ENCODE data around the gene LRFN5.

DNA sequence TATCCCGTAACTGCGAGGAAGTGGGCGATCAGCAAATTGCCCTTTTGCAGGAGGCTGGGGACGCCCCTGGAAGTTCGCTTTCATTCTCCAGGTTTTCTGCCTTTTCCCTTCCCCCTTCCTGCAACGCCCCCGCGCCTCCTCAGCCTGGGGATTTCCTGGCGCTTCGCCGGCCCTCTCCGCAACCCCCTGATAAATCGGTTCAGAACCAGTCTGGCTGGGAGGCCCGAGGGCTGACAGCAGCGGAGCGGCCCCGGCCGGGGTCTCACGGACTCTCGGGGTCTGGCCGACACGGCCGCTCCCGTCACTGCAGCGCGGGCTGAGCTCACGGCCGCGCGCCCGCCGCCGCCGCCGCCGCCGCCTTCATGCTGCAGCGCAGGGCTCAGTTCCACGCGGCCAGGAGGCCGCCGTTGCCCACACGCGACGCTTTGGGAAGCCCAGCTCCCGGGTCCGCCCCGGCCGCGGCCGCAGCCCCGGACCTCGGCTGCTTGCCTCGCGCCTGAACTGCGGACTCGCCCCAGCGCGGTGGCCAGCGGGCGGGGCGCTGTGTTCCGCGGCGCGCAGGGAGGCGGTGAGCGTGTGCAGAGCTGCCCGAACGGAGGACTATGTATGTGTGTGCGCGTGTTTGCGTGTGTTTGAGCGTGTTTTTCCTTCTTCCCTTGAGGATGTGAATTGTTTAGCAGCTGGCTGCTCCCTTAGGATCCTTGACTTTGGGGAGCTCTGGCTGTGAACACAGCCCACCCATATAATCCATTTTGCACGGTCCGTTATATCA is at the start of gene LRFN5:
- TF ChIP-seq ETV6 (IDR thresholded peaks at IDR 0.05; ENCODE audit: borderline replicate concordance in 1 of 2, low read depth in 2 of 2, low read length in 1 of 2), result no peak
- no peak for TF ChIP-seq ETV6 (CRISPR knock-in tag; IDR thresholded peaks at IDR 0.05; ENCODE audit: borderline replicate concordance)
- TF ChIP-seq SREBF1 (IDR thresholded peaks at IDR 0.05; ENCODE audit: borderline replicate concordance, low read depth, low read length), result no peak
- TF ChIP-seq MYC (IDR thresholded peaks at IDR 0.05; ENCODE audit: low read depth, low read length), result no peak
- TF ChIP-seq MYC (CRISPR knock-in tag; IDR thresholded peaks at IDR 0.05; ENCODE audit: borderline replicate concordance, low read depth), result no peak
- TF ChIP-seq HDAC2 (IDR thresholded peaks at IDR 0.05), result no peak
- TF ChIP-seq EZH2 (IDR thresholded peaks at IDR 0.05; ENCODE audit: borderline replicate concordance, low read depth, low read length), result no peak

Measured in K562 (cell line).